OCI-M2 (cell line): Measurements from ENCODE around the gene GGN.

Experiments used
- DNase-seq: peaks from one replicate; lab custom pipeline; 2025; ENCODE audit not compliant: unreplicated experiment; lab: John Stamatoyannopoulos, UW

The GGN gene

DNA sequence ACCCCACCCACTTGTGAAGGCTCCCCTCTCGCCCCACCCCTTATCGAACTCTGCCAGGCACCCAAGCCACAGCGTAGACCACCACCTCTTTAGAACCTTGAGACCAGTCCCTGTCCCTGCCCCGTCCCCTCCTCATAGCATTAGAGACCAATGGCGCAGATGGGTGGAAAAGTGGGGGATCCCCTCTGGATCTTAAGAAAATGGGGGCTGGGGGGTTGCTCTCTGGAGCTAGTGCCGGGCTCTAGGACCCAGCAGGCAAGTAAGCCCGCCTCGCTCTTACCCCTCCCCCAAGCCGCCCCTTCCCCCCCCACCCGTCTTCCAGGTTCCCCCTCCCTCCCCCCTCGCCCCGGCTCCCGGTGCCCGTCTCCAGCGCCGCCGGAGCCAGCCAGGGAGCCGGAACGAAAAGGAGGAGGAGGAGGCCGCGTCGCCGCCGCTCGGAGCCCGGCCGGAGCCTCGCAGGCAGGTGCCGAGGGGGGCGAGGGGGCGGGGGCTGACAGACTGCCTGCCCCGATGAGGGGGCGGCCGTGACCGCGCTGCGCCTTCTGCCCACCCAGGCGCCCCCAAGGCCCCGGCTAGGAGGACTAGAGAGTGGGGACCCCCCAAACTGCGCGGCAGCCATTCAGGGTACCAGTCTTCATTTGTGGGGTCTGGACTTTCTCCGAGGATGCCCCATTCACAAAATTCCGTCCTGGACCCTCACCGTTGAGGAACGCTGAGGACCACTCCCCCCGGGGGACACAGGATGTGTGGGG, 691 bp upstream of the GGN start, which contains the start of gene SPRED3:
SPRED3 (plus strand) TSS at position 349 of the 752 bp plus-strand sequence. CDS start 1,606 bp downstream, outside the sequence.
- DNase-seq: no peak

GRCh38 chr19:38386971-38387549, 774 bp downstream of the GGN start:
- DNase-seq: peak; percentile 97

DNA sequence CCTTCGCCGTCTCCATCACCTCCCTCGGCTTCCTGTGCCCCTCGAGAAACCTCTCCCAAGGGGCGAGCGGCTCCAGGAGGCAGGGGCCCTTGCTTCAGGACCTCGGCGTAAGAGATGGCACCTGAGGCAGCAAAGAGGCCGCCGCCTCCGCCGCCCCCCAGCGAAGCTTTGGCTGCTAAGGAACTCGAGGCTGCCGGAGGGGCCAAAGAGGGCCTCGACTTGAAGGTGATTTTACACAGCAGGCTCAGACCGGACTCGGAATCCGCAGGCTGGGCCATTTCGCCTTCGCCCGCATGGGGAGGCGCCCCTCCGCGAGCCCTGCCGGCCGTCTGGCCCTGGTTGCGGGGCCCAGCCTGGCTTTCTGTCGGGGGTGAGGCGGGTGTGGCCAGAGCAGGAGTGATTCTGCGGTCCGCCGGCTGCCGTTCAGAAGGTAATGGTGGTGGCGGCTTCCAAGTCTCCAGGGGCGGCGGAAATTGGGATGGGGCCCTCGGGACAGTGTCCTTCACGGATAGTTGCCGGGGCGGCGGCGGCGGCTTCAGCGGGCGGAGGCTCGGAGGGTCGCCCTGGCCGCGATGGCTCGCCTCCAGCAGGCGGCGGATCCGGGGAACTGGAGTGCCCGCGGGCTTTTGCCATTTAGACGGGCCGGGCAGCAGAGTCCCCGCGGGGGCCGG, 1.4 kb downstream of the GGN start:
- no peak for DNase-seq

DNA sequence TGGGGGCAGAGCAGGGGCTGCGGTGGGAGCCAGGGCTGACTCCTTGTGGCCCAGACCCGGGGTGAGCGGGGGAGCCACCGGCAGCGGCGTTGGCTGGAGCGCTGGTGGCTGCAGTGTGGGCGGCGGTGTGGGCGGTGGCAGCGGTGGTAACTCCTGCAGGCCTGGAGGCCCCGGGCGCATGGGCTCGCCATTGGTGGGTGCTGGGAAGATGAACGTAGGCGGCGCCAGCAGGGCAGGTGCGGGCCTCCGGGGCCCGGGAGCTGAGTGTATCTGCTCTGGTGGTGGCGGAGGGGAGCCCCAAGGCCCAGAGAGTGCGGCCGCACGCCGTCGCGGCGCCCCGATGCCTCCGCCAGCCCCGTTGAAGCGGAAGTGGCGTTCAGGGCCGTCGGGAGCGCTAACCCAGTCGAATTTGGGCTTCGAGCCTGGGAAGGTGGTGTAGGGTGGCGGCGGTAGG, 2.0 kb downstream of the GGN start:
- DNase-seq: no peak

- DNase-seq: no peak
These were observed 2.6 kb downstream of the GGN start for GRCh38 chr19:38385057-38385803.

DNA sequence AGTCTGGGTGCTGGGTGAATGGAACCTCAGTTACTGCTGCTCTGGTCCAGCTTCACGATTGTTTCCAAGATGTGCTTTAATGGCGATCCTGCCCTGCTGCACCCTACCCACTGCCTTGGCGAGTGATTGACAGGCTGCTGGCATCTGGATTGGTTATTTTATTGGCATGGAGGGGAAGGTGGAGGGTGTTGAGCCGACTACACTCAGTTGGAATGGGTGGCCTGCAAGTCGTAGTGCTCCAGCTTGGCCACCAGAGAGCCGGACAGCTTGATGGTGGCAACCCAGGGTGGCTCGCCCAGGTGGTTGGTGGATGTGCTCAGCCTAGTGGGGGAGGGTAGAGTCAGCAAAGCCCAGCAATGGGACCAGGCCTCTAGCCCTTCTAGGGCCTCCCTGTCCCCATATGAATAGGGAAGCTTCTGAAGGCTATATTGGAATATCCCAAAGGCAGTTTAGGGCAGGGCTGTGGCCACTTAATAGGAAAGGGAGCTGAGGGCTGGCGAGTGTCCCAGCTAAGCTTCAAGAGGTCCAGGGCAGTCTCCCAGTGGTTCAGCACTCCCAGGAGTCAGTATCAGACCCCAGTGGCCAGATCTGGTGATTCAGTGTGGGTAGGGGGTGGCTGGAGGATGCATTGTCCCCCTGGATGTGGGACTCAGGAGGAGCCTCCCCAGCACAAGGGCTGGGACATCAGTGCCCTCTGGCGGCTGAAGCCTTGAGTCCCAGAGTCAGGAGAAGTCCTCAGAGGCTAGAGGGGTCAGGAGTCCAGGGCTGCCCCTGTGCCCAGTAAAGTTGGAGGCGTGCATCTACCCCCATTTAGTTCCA, 3.4 kb downstream of the GGN start:
- DNase-seq: peak; percentile 68

GRCh38 chr19:38383743-38384142, 4.1 kb downstream of the GGN start:
- no peak for DNase-seq

DNA sequence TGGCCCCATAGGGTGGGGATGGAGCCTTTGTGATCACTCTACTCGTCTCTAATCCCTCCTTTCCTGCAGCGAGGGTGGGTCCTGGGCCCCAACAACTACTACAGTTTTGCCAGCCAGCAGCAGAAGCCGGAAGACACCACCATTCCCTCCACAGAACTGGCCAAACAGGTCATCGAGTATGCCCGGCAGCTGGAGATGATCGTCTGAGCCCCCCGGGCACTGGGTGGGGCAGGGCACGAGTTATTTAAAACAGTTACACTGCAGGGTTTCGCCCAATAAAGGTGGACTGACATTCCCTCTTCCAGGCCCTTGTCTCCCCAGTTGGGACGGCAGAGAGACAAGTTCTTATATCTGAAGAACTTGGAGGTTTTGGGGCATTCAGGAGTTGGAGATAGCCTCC, 4.7 kb downstream of the GGN start:
- no peak for DNase-seq

DNA sequence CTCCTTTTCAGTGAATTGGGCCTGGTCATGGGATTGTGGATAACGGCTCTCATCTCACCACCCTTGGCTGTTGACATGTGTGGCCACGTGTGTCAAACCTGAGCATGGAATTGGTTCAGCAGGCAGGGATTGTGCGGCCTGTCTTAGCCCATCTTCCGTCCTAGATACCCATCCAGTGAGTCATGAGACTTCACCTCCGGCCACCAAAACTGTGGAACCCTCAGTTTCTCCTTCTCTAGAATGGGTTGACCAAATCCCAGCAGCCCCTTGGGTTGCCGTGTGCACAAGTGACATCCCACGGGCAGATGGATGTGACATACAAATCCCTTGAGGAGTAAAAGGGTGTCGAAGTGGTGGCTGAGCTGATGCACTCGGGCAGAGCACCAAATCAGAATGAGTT, 6.7 kb downstream of the GGN start:
- DNase-seq: no peak

GRCh38 chr19:38378866-38379265, 9.0 kb downstream of the GGN start:
- no peak for DNase-seq

DNA sequence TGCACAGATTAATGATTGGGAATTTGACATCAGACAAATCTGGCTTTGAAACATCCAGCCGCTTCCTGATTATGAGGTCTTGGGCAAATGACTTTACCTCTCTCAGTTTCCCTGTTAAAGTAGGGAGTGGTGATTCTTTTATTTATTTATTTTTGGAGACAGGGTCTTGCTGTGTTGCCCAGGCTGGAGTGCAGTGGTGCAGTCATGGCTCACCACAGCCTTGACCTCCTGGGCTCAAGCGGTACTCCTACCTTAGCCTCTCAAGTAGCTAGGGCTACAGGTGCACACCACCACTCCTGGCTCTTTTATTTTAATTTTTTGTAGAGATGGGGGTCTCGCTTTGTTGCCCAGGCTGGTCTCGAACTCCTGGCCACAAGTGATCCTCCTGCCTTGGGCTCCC, 10.8 kb downstream of the GGN start:
- DNase-seq: no peak

- DNase-seq: no peak
These were observed 11.3 kb downstream of the GGN start for GRCh38 chr19:38376576-38376975.

- DNase-seq: no peak
These were observed 12.1 kb downstream of the GGN start for GRCh38 chr19:38375748-38376147.

DNA sequence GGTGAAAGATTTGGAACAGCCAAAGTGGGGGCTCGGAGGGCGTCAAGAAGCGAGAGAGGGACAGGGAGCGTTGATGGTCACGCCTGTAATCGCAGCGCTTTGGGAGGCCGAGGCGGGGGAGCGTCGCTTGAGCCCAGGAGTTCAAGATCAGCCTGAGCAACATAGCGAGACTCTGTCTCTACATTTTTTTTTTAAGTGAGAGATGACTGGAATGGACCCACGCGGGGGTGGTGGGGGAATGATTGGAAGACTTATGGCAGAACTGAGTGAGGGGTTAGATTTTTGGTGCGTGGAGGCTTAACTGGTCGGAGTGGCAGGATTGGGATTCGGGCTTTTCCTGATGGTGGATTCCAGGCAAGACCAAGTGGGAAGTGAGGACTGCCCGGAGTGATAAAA, 12.7 kb downstream of the GGN start:
- no peak for DNase-seq

- peak; percentile 99 for DNase-seq
These were observed 13.3 kb downstream of the GGN start, which contains the start of gene PSMD8 for GRCh38 chr19:38374332-38375097. TSS of gene PSMD8 (plus strand) at chr19:38374571. CDS start at chr19:38374602, 31 bp downstream.

DNA sequence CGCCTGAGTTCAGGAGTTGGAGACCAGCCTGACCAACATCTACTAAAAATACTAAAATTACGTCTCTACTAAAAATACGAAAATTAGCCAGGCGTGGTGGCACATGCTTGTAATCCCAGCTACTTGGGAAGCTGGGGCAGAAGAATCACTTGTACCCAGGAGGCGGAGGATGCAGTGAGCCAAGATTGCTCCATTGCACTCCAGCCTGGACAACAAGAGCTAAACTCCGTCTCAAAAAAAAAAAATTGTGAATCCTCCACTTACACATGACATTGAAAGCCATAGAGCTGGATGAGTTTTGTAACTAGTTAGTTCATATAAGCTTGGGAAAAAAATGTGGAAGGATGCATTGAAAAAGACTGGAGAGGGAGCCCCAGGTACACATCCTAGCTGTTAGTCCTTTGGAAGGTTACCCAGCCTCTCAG, 13.9 kb downstream of the GGN start:
- no peak for DNase-seq

GRCh38 chr19:38371081-38371480, 16.8 kb downstream of the GGN start:
- DNase-seq: no peak

- no peak for DNase-seq
These were observed 17.5 kb downstream of the GGN start for GRCh38 chr19:38370299-38370698.

- no peak for DNase-seq
These were observed 18.2 kb downstream of the GGN start for GRCh38 chr19:38369584-38369983.

DNA sequence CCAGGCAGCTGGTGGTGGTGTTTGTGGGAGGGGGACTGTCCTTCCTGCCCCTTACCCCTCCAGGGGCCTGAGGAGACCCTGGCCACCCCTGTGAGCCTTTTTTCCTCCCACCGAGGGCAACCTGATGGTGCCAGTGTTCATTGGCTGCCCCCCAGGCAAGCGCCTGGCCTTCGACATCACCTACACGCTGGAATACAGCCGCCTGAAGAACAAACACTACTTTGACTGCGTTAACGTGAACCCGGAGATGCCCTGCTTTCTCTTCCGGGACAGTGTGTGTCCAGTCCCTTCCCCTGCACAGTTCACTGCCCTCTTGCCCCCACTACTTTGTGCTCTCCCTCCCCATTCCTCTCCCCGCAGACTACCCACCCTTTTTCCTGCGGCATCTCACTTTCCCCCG, 20.8 kb downstream of the GGN start:
- DNase-seq: no peak
